Ramos (cell line): ENCODE measurements around the gene HP.
"Not testable (repeated sequence)": the region's sequence is repeated elsewhere in the genome, so short reads cannot be mapped to it uniquely, and the experiment has no call there.

Experiments
- in situ Hi-C: fragments of 300-500 bp; cut with MboI; formaldehyde crosslinking; loops from one replicate; pipeline ENCODE4 v1.14.3; 2022; ENCODE audit warnings: low sequenced_read_pairs; ENCODE audit not compliant: unreplicated experiment

HP gene

GRCh38 chr16:72042157-72042660 lies 12.1 kb upstream of the HP start:
- in situ Hi-C loops = no loop called here

- in situ Hi-C loops = no loop called here
Observed at GRCh38 chr16:72043058-72043457, 11.2 kb upstream of the HP start.

GRCh38 chr16:72043539-72043938 lies 10.8 kb upstream of the HP start:
- in situ Hi-C loops = no loop called here

GRCh38 chr16:72044296-72044695 lies 10.0 kb upstream of the HP start:
- in situ Hi-C loops = no loop called here

- in situ Hi-C loops = no loop called here
Observed at GRCh38 chr16:72044825-72045359, 9.4 kb upstream of the HP start.

- in situ Hi-C loops = no loop called here
Observed at GRCh38 chr16:72049110-72049509, 5.2 kb upstream of the HP start.

- in situ Hi-C loops = no loop called here
Observed at GRCh38 chr16:72050769-72051464, 3.4 kb upstream of the HP start.

GRCh38 chr16:72051818-72052217 lies 2.5 kb upstream of the HP start:
- in situ Hi-C loops = no loop called here

- in situ Hi-C loops = no loop called here
Observed at GRCh38 chr16:72055911-72056310, 1.6 kb downstream of the HP start.

- in situ Hi-C loops = not testable (repeated sequence)
Observed at GRCh38 chr16:72057313-72057712, 3.0 kb downstream of the HP start.

- in situ Hi-C loops = not testable (repeated sequence)
Observed at GRCh38 chr16:72059060-72059459, 4.8 kb downstream of the HP start.

GRCh38 chr16:72060405-72060804 lies 6.1 kb downstream of the HP start:
- in situ Hi-C loops = no loop called here

GRCh38 chr16:72061564-72061963 lies 7.3 kb downstream of the HP start:
- in situ Hi-C loops = no loop called here

GRCh38 chr16:72064361-72064894 lies 10.1 kb downstream of the HP start:
- in situ Hi-C loops = no loop called here

GRCh38 chr16:72066747-72067146 lies 12.4 kb downstream of the HP start:
- in situ Hi-C loops = no loop called here

- in situ Hi-C loops = no loop called here
Observed at GRCh38 chr16:72068930-72069329, 14.6 kb downstream of the HP start.

- in situ Hi-C loops = no loop called here
Observed at GRCh38 chr16:72072514-72073342, 18.4 kb downstream of the HP start.

- in situ Hi-C loops = no loop called here
Observed at GRCh38 chr16:72073560-72074230, 19.4 kb downstream of the HP start.

GRCh38 chr16:72075067-72075466 lies 20.8 kb downstream of the HP start:
- in situ Hi-C loops = not testable (repeated sequence)

- in situ Hi-C loops = not testable (repeated sequence)
Observed at GRCh38 chr16:72076991-72077706, 22.8 kb downstream of the HP start.
